ENCODE results near the gene PLET1. TPM values are rescaled to one million over a fixed set of nuclear protein-coding genes. Genes with fewer than 3 reads are reported as not detected.

PLET1 gene, protein sequence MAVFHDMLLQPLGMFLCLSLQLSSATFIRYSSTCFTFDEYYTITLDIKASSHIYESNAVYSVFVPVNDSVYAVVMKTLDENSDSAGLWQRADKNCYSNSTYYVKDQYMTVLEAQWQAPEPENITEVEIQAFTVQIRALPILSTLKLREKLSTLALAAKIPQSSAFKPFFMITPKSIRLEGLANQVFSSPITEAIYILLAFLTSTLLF
- under 1 TPM in 1 of 6 donors, not detected in 5; 0.98 TPM for polyA plus RNA-seq (ENCODE audit: low read depth in 6 of 6)

DNA sequence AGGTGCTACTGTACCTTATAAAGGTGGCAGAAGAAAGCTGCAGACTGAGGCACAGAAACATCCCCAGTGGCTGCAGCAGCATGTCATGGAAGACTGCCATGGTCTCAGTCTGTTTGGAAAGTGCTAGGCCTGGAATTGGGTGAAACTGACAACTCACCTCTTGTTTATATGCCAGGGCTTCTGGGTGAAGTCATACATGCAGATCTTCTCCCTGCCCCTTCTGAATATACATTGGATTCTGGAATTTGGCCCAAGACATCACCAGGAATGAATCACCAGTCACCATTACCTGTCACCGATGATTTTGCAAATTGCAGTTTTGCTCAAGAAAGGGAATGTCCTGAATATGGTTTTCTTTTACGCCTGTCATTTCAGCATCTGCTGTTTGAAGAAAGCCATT, at the start of gene PLET1:
Gene PLET1, minus strand, starts transcription at position 371 of the 400 bp plus-strand sequence. Its CDS starts 271 bp downstream, at position 100.
- H3K9me3 Mint-ChIP-seq: no peaks in the 10 kb centered on the region
- peaks cover 5 to 8% of the 10 kb centered on the region in 2 donors for H3K36me3 Mint-ChIP-seq
- H3K4me3 Mint-ChIP-seq: no peak within 1 kb of the TSS
- H3K27ac Mint-ChIP-seq: peak within 1 kb of the TSS in 1 of 6 donors; percentile 76
- H3K4me1 Mint-ChIP-seq: peaks cover 0 to 5% (median 0%) of the 10 kb centered on the region in 3 donors
- ATAC-seq (ENCODE audit: low read depth in 2 of 2) (no peak), DNase-seq (no peak)
- H3K27me3 Mint-ChIP-seq: no peaks in the 10 kb centered on the region

DNA sequence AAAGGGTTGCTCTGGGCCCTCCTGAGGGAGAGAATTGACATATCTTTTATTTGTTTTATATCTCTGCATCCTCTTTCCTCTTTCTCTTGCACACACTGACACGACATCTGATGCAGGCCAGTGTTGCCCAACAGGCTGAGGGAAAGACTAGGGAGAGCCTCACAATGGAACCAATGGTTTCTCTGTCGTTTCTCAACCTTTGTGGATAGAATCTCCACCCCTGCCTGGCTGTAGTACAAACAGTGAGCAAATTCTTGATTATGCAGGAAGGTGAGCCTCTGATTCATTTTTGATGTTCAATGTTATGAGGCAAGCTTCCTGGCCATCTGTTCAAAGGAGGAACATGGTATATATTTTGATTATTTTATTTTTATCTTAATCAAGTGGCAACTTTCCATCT, 49.8 kb upstream of the PLET1 start:
- Mint-ChIP-seq H3K9me3 (peaks cover 3 to 11% (median 6%) of the 10 kb centered on the region in 7 donors), H3K36me3 (peaks cover 9 to 19% of the 10 kb centered on the region in 2 donors), H3K27ac (no peak overlapping the region), H3K4me3 (no peak overlapping the region), H3K27me3 (no peaks in the 10 kb centered on the region), H3K4me1 (no peaks in the 10 kb centered on the region)
- DNase-seq (no peak), ATAC-seq (ENCODE audit: low read depth in 2 of 2) (no peak)

DNA sequence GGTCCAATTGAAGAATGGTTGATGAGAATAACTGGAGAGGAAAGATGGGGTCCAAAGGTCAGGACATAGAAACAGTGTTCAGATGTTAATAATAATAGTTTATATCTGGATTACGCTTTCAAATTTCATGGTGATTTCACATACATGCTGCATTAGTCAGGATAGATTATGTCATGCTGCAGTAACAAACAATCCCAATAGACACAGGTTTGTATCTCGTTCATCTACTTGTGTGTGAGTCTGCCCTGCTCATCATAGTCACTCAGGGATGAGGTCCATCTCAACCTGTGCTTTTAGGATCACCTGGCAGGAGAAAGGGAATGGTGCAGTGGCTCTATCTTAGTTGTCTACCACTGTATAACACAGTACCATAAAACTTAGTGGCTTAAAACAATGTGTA, 48.0 kb upstream of the PLET1 start:
- Mint-ChIP-seq H3K4me3 (no peak overlapping the region), H3K27me3 (no peaks in the 10 kb centered on the region)

DNA sequence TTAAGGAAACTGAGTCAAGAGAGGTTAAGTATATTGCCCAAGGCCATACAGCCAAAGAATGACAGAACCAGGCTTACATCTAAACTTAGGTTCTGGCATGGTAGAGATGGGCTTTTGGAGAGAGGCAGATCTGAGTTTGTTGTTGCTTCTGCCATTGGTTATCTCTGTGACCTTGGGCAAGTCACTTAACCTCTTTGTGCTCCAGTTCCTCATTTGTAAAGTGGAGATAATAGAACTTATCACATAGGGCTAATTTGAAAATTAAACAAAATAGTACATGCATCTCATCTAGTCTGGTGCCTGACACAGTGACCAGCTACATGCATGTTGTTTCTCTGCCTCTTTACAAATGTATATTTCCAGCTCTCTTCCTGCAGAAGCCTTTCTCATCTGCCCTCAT, 47.0 kb upstream of the PLET1 start:
- Mint-ChIP-seq H3K27me3 (no peaks in the 10 kb centered on the region), H3K9me3 (peaks cover 3 to 11% (median 6%) of the 10 kb centered on the region in 7 donors), H3K36me3 (peaks cover 14% of the 10 kb centered on the region in 2 donors), H3K4me1 (no peaks in the 10 kb centered on the region), H3K4me3 (no peak overlapping the region), H3K27ac (no peak overlapping the region)
- no peak for ATAC-seq (ENCODE audit: low read depth in 2 of 2)
- no peak for DNase-seq

More for the DNA sequence above, 48.0 kb upstream of the PLET1 start:
- H3K36me3 Mint-ChIP-seq: peaks cover 14 to 19% of the 10 kb centered on the region in 2 donors
- ATAC-seq (ENCODE audit: low read depth in 2 of 2): no peak
- H3K27ac Mint-ChIP-seq: no peak overlapping the region
- H3K9me3 Mint-ChIP-seq: peaks cover 3 to 11% (median 6%) of the 10 kb centered on the region in 7 donors
- H3K4me1 Mint-ChIP-seq: no peaks in the 10 kb centered on the region
- no peak for DNase-seq

DNA sequence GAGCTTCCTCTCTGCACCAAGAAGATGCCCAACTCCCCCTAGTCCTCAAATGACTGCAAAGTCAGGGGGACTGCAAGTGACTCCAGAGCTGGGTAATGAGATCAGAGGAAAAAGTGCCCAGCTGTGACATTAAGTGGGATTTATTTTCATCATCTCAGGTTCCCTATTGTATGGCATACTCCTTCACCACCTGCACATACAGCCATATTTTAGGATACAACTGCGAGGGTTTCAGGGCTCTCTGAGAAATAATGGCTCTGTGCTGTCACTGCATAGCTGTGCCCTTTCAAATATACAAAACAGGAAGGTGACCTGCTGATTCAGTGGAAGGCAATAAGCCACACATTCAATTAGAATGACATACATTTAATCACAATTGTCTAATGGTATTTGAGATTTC, 45.6 kb upstream of the PLET1 start:
- DNase-seq: no peak
- ATAC-seq (ENCODE audit: low read depth in 2 of 2): no peak
- Mint-ChIP-seq H3K27me3 (no peaks in the 10 kb centered on the region), H3K4me1 (no peaks in the 10 kb centered on the region), H3K27ac (no peak overlapping the region), H3K36me3 (peaks cover 12 to 14% of the 10 kb centered on the region in 2 donors), H3K4me3 (no peak overlapping the region), H3K9me3 (peaks cover 3 to 11% (median 6%) of the 10 kb centered on the region in 7 donors)

DNA sequence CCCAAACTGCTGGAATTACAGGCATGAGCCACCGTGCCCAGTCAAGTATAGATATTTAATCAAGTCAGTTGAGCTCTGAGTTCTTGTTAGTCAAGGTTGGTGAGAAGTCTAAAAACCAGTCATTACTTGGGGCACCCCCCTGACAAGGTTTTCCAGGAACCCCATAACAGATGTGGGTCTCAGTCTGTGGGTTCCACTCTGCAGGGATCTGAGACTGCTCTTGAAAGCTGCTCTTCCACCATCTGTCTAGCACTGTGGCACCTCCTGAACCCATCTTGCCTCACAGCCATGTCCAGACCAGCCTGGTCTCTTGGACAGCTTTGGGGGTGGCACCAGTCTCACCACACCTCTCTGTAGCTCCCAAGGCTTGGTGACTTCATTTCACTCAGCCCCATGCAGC, 44.3 kb upstream of the PLET1 start:
- Mint-ChIP-seq H3K27me3 (no peaks in the 10 kb centered on the region), H3K4me1 (no peaks in the 10 kb centered on the region), H3K27ac (no peak overlapping the region)

DNA sequence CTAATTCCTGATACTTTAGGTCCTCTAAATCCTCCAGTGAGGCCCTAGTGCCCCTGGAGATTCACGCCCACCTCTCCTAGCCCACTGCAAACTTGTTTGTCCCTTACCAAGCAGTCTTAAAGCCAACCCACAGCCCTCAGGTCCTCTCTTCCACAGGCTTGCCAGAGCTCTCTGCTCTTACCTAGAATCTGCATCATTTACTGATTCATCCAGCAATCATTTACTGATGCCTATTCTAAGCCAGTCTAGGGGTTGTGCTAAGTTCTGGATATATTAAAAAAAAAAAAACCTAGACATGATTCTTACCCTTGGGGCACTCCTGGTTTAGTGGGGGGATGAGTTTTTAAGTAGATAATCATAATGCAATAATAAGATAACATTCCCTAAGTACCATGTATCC, 43.0 kb upstream of the PLET1 start:
- Mint-ChIP-seq H3K27ac (peak overlapping the region in 2 of 6 donors; percentile 3 to 76), H3K4me1 (no peaks in the 10 kb centered on the region), H3K4me3 (no peak overlapping the region), H3K9me3 (peaks cover 2 to 8% (median 4%) of the 10 kb centered on the region in 7 donors), H3K36me3 (peaks cover 8 to 11% of the 10 kb centered on the region in 2 donors), H3K27me3 (no peaks in the 10 kb centered on the region)
- no peak for ATAC-seq (ENCODE audit: low read depth in 2 of 2)
- DNase-seq: no peak

More for the DNA sequence above, 44.3 kb upstream of the PLET1 start:
- peaks cover 12 to 14% of the 10 kb centered on the region in 2 donors for H3K36me3 Mint-ChIP-seq
- ATAC-seq (ENCODE audit: low read depth in 2 of 2) (no peak), DNase-seq (no peak)
- H3K9me3 Mint-ChIP-seq: peaks cover 3 to 11% (median 6%) of the 10 kb centered on the region in 7 donors
- H3K4me3 Mint-ChIP-seq: no peak overlapping the region

DNA sequence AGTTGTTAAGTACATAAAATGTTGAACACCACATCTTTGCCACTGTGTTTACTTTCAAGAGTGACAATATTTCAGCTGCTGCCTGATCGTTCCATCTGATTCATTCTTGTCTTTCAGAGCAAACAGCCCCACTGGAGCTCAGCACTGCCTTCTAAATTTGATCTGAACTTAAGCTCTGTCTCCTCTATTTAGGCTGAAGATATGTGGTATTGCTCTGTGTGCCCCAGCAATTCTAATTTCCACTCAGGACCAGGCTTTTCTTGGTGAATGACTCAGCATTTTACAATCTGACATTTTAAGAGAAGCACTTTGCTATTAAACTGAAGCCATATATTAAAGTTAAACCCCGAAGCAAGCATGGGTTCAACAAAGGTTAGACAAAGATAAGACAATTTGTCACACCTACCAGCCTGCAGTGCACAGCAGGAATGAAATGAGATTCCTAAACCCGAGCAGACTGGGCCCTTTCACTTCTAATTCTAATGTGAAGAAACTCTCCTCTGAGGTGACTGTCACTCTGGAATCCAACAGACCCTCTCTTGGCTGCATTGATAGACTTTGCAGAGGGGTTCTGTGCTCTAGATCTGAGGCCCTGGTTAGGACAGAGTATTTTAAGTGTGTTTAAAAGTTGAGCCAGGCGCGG, 41.7 kb upstream of the PLET1 start:
- H3K4me3 Mint-ChIP-seq: no peak overlapping the region
- H3K4me1 Mint-ChIP-seq: no peaks in the 10 kb centered on the region
- DNase-seq (no peak), ATAC-seq (ENCODE audit: low read depth in 2 of 2) (no peak)
- no peaks in the 10 kb centered on the region for H3K27me3 Mint-ChIP-seq
- H3K27ac Mint-ChIP-seq: peak overlapping the region in 1 of 6 donors; percentile 56
- H3K9me3 Mint-ChIP-seq: no peaks in the 10 kb centered on the region
- H3K36me3 Mint-ChIP-seq: peaks cover 0 to 5% of the 10 kb centered on the region in 2 donors

DNA sequence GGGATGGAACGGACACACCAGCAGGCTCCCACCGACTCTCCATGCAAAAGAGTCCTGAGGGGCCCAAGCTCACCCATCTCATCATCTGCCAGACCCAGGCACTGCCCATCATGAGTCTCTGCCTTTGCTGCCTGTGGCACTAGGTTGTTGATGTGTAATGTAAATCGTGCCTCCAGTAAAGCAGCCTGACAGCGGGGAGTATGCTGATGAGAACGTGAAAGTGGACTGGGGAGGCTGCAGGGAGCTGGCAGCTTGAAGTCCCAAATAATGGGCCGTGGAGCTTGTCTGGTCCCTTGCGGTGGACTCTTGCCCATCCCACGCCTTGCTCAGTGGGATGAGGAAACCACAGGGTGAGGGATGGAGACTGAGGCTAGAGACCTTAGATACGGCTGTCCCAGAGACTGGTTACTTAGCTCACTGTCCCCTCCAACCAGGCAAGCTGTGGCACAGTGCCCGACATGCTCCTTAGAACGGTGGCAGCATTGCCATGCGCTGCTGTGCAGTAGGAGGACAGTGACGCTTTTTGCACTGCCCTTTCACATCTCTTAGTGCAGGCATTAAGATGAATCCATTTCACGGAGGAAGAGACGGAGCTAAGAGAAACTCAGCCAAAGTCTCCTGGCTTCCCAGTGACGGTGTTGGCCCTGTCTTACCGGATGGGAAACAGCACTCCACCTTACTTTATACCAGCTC, 39.6 kb upstream of the PLET1 start:
- no peak for DNase-seq
- Mint-ChIP-seq H3K27me3 (no peaks in the 10 kb centered on the region), H3K4me1 (no peaks in the 10 kb centered on the region), H3K27ac (no peak overlapping the region), H3K4me3 (no peak overlapping the region), H3K36me3 (peaks cover 0 to 5% of the 10 kb centered on the region in 2 donors), H3K9me3 (no peaks in the 10 kb centered on the region)
- ATAC-seq (ENCODE audit: low read depth in 2 of 2): no peak

DNA sequence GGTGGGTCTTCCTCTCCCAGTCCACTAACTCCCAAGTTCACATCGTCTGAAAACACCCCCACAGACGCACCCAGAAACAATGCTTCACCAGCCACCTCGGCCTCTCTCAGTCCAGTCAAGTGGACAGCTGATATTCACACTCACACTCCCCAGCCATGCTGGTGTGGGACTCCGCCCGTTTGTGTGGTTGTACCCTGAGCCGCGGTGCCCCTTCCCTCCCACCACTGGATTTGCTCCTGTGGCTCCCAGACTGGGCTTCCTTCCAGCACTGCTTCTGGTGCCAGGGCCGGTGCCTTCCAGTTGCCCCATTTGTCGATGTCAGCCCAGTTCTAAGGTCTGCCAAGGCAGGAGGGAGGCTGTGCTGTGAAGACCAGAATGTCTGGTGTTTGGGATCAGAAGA, 37.9 kb upstream of the PLET1 start:
- DNase-seq (no peak), ATAC-seq (ENCODE audit: low read depth in 2 of 2) (no peak)
- Mint-ChIP-seq H3K27ac (no peak overlapping the region), H3K27me3 (no peaks in the 10 kb centered on the region), H3K4me1 (no peaks in the 10 kb centered on the region), H3K36me3 (peaks cover 0 to 2% of the 10 kb centered on the region in 2 donors), H3K9me3 (no peaks in the 10 kb centered on the region), H3K4me3 (no peak overlapping the region)

DNA sequence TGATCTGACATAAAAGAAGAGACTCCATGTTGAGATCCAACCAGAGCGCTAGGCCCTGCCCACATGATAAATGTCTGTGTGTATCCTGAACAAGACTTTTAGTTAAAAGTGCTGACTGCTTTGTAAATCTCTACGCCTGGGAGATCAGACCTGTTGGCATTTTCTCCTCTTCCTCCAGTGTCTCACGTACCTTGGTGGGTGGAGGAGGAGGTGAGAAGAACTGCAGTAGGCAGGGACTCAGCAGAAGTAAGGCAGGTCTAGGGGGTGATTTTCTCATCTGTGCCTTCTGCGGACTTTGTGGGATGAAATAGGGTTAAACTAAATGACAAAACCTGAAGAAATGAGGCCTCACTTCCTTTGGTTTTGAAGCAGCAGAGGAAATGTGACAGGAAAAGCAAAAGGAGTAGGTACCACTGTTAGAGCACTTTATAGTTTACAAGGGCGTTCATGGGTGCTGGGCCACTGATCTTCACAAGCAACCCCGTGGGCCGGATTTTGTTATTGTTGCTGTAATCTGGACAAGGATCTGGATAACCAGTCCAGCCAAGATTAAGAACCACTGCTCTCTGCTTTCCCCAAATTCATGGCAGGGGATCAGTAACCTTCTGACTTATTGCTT, 36.7 kb upstream of the PLET1 start:
- H3K4me3 Mint-ChIP-seq: no peak overlapping the region
- no peaks in the 10 kb centered on the region for H3K27me3 Mint-ChIP-seq
- H3K4me1 Mint-ChIP-seq: peaks cover 0 to 3% (median 0%) of the 10 kb centered on the region in 3 donors
- no peaks in the 10 kb centered on the region for H3K9me3 Mint-ChIP-seq
- ATAC-seq (ENCODE audit: low read depth in 2 of 2) (no peak), DNase-seq (no peak)
- H3K36me3 Mint-ChIP-seq: peaks cover 0 to 4% of the 10 kb centered on the region in 2 donors
- H3K27ac Mint-ChIP-seq: peak overlapping the region in 1 of 6 donors; percentile 62

DNA sequence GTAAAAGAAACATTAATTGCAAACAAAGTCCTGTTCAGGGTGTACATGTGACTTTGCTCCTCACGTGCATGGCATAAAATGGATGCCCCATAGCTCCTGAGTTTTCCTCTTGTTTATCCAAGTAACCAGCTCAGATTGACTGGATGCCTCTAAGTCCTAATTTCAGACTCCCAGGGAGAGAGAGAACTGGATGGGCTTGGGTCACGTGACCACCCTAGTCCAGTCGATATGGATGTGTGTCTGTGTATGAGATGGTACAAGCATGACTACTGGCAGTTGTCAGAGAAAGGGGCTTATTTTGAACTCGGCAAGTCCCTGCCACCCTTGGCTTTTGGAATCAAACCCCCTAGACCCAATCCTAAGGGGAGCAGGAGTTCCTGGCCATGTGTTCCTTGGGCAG, 35.4 kb upstream of the PLET1 start:
- peak overlapping the region in 2 of 6 donors; percentile 61 to 78 for H3K27ac Mint-ChIP-seq
- H3K4me1 Mint-ChIP-seq: peaks cover 0 to 11% (median 0%) of the 10 kb centered on the region in 3 donors
- DNase-seq (no peak), ATAC-seq (ENCODE audit: low read depth in 2 of 2) (no peak)
- H3K36me3 Mint-ChIP-seq: peaks cover 0 to 4% of the 10 kb centered on the region in 2 donors
- peaks cover 0 to 2% (median 0%) of the 10 kb centered on the region in 7 donors for H3K9me3 Mint-ChIP-seq
- H3K27me3 Mint-ChIP-seq: no peaks in the 10 kb centered on the region
- no peak overlapping the region for H3K4me3 Mint-ChIP-seq

DNA sequence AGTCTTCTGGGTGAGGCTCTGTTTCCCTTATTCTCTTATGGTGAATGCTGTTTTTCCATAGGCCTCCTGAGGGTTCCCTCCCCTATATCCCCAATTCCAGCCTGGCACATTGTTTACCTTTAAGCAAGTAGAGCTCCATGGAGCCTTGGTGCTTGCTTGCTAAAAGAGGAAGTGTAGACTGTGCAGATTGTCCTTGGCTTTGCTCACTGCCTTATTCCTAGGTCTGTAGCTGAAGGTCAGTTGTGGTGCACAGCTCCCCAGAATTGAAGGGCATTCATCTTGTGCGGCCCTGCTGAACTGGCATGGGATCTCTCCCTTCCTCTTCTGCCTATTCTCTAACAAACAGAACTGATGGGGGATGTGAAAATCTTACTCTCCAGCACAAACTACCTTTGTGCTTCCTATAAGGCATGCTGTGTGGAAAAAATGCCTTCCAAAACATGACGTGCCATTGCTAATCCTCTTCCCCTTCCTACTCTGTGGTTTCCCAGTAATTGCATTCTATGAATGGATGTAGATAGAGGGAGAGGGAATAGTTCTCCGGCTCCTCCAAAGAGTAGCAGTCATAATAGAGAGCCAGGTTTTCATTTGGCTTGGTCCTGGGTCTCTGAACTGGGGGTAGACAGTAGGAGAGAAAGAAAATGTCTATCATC, 34.2 kb upstream of the PLET1 start:
- Mint-ChIP-seq H3K36me3 (peaks cover 0 to 4% of the 10 kb centered on the region in 2 donors), H3K4me1 (peaks cover 4 to 12% (median 6%) of the 10 kb centered on the region in 3 donors), H3K4me3 (no peak overlapping the region), H3K27ac (peak overlapping the region in 1 of 6 donors; percentile 62), H3K27me3 (no peaks in the 10 kb centered on the region), H3K9me3 (peaks cover 0 to 2% (median 0%) of the 10 kb centered on the region in 7 donors)
- ATAC-seq (ENCODE audit: low read depth in 2 of 2) (no peak), DNase-seq (no peak)
